ENCODE results near the gene HMX1.

HMX1 gene

GRCh38 chr4:8867624-8868320 lies 3.9 kb downstream of the HMX1 start:
- no peak for DNase-seq

- no peak for DNase-seq
Observed at GRCh38 chr4:8866828-8867623, 4.6 kb downstream of the HMX1 start.

GRCh38 chr4:8866421-8866820 lies 5.2 kb downstream of the HMX1 start:
- no peak for DNase-seq

GRCh38 chr4:8865681-8866310 lies 5.8 kb downstream of the HMX1 start:
- no peak for DNase-seq

GRCh38 chr4:8864912-8865680 lies 6.5 kb downstream of the HMX1 start:
- DNase-seq = no peak

GRCh38 chr4:8863686-8864682 lies 7.7 kb downstream of the HMX1 start:
- DNase-seq = no peak

- no peak for DNase-seq
Observed at GRCh38 chr4:8862800-8863685, 8.6 kb downstream of the HMX1 start.

GRCh38 chr4:8862334-8862733 lies 9.3 kb downstream of the HMX1 start:
- no peak for DNase-seq

- DNase-seq = no peak
Observed at GRCh38 chr4:8861576-8862295, 9.9 kb downstream of the HMX1 start.

- DNase-seq = no peak
Observed at GRCh38 chr4:8860892-8861575, 10.6 kb downstream of the HMX1 start.

- no peak for DNase-seq
Observed at GRCh38 chr4:8860096-8860891, 11.3 kb downstream of the HMX1 start.

GRCh38 chr4:8859550-8860095 lies 12.0 kb downstream of the HMX1 start:
- DNase-seq = no peak

- DNase-seq = no peak
Observed at GRCh38 chr4:8858701-8859210, 12.9 kb downstream of the HMX1 start.

- DNase-seq = no peak
Observed at GRCh38 chr4:8857766-8858700, 13.6 kb downstream of the HMX1 start.

- no peak for DNase-seq
Observed at GRCh38 chr4:8856835-8857621, 14.6 kb downstream of the HMX1 start.

GRCh38 chr4:8855818-8856245 lies 15.8 kb downstream of the HMX1 start:
- DNase-seq = no peak

Data from stimulated activated CD4-positive, alpha-beta T cell treated with anti-CD3 and anti-CD28 coated beads, Interleukin-4, amount 100 ng/mL, for 24 hours (primary cell).